Measurements from ENCODE around the gene SYF2. TPM values are rescaled to one million over a fixed set of nuclear protein-coding genes. Genes with fewer than 3 reads are reported as not detected.

Gene SYF2
- total and polyA plus RNA-seq, 2 of the 13 experiments (the other 11 are each of a cell fraction or from before 2014, with no cell fraction given), result 17.8 to 34.1 TPM

- TF ChIP-seq PRDM10 (CRISPR knock-in tag; IDR thresholded peaks at IDR 0.05; ENCODE audit: low read depth) (no peak), HMGA1 (CRISPR knock-in tag; conservative IDR thresholded peaks at IDR 0.05) (no peak), SOX13 (IDR thresholded peaks at IDR 0.05) (no peak), SOX13 (CRISPR knock-in tag; conservative IDR thresholded peaks at IDR 0.05 in 1 of 2, IDR thresholded peaks at IDR 0.05 in 1 of 2) (no peak), ZBTB39 (CRISPR knock-in tag; IDR thresholded peaks at IDR 0.05) (no peak)
These were observed 26.5 kb downstream of the SYF2 start (continued) for GRCh38 chr1:25205786-25206185.

Measured in HepG2 (cell line).